GM20431 (cell line): ENCODE measurements around the gene SORCS2.

Experiments used
- in situ Hi-C: fragments of 300-500 bp; cut with MseI, MboI; formaldehyde crosslinking; loops from one replicate; pipeline ENCODE4 v1.15.0; 2020; ENCODE audit warnings: low sequenced_read_pairs; ENCODE audit not compliant: unreplicated experiment

The SORCS2 gene

DNA sequence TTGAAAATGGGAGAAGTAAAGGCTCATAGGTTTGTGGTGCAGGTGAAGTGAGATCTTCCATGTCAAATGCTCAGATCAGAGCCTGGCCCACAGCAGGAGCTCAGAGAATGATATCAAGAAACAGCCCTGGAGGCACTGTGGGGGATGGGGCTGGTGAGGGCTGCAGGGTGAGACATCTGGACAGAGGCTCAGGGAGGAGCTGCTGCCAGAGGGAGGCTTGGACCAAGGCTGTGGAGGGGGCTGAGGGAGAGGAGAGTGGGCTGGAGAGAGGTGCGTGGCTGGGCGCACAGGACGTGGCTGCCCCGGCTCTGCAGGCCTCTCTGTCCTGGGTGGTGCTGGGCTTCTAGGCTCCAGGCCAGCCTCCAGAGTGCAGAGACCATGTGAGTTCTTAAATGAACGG is 5.6 kb downstream of the SORCS2 start:
- in situ Hi-C loops, result no loop called here

DNA sequence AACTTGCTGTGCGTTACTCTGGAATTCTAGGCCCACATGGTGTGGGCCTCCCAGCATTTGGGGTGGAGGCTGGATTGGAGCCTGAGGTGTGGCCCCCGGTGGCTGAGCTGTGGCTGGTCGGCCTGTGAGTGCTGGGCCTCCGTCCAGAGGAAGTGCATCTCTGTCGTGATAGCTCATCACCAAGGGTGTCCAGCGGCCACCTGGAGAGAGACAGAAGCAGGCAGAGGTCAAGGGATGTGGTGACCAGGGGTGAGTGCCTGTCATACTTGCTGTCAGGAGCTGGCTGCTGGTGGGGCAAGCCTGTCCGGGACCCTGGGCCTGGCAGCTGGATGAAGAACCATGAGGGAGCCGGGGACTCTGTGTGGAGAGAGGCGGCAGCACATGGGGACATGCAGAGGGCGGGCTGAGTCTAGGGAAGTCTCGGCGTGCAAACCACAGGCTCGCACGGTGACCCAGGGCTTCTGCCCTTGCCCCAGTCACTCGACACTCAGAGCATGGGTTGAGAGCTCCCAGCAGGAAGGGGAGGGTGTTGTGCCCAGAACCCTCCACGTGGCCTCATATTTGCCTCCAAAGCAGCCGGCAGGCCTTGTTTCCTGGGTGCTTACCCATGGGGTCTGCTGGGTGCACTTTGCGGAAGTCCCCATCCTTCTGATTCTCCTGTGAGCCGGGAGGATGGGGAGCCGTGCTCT is 6.2 kb downstream of the SORCS2 start:
- in situ Hi-C loops, result no loop called here

DNA sequence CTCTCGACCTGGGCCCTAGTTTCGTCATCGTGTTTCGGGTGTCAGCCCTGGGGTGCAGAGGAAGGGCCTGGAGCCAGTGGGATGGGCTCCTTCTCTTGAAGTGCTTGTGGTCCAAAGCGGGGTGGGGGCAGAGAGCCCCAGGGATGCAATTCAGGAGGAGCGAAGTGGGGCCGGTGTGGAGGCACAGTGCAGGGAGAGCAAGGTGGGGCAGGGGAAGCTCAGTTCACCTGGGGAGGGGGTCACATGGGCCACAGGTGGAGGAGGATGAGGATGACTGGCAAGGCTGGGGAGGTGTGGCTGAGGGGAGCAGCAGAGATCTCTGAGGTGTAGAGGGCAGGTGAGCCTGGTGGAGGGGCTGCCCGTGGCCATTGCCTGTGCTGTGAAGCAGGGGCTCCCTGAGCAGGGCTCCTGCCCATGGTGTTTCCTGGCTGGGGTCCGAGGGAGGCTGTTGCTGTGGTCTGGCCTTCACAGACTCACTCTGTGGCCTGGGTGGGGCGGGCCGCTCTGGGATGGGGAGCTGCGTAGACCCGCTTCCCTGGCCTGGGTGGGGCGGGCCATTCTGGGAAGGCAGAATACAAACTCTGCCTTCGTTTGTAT is 6.9 kb downstream of the SORCS2 start:
- in situ Hi-C loops, result no loop called here

DNA sequence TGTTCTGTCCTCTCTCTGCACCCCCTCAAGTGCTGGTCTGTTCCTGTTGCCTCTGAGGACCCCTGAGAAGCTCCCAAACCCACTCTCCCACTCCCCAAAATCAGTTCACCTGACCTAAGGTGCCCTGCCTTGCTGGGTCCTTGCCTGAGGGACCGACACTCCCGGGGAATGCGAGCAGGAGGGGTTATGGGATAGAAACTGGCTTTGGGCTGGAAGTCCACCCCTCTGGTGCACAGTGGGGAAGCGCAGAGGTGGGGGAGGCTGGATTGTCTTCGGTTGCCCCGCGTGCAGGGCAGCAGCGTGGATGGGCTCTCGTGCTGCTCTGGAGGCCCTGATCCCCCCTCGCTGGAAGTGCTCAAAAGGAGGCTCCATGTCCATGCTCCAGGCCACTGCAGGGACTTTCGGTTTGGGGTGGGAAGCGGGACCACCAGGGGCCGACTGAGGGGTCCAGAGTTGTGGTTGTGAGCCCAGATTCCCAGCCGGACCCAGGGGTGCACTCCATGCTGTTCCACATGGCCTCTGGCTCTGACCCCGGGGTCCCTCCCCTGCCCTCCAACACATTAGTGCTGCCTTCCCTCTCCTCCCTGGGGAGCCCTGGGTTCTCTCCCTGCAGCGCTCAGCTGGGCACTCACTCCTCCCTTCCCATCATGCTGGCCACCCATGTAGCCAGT is 7.6 kb downstream of the SORCS2 start:
- in situ Hi-C loops, result no loop called here

DNA sequence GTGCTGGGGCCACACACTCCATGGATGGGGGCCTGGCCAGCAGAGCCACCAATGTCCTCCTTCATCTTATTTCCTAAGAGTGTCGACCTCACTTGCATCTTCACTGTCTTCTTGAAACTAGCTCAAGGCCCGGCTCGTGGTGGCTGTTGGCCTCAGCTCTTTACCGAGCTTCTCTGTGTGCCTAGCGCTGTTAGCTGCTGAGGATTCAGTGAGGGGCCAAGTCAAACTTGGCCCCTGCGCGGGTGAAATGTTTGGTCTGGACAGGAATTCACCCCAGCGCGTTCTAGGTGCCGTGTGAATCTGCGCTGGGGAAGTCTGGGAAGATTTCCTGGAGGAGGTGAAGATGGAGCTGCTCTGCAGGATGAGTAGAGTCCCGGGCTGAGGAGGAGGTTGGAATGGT is 8.5 kb downstream of the SORCS2 start:
- in situ Hi-C loops, result no loop called here

DNA sequence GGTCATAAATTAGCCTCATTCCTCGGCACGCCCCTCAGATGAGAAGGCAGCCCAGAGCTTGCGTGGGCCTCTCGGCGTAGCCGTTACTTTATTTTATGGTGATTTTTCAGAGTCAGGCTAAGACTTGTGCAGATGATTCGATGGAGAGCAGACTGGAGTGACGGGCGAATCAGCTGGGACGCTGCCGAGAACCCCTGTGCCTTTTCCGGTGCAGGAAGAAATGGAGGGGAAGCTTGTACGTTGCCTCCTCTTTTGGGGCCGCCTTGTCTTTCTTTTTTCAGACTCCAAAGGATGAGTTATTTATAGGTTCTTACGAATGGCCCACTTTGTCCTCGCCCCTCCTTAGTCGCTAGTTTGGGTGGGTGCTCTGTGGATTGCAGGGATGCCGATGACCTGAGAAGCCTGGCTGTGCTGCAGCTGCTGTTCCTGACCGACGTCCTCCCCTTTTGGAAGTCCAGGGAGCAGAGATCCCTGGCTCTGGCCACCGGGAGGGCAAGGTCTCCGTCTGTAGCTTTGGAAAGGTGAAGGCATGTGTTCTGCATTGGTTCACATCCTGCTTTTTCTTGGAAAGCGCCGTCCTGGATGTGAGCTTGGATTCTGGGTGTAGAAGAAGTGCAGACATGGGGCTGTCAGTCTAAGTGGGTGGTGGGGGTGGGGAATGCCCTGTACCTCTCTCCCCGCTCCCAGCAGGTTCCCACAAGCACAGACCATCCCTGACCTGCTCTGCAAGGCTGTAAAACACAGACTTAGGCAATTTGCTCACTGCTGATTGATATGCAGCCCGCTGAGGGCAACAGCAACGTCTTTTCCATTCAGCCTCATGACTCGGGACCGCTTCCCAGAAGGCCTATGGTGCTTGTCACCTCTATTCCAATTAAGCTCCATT is 9.3 kb downstream of the SORCS2 start:
- in situ Hi-C loops, result no loop called here

DNA sequence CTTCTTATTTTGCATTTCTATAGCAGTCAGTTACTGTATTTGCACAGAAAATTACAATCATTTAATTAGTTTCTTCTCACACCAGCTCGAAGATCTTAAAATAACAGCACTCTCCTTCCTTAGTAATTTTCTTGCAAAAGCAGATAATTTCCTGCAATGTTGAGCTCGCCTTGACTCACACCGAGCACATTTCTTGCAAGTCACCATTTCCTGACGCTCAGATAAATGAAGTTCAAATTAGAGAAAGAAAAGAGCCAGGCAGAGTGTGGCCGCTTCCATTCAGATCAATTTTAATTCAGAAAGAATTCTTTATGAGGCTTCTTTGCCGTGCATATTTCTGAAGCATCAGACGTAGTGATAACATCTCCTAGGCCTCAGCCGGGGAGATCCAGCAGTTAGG is 10.1 kb downstream of the SORCS2 start:
- in situ Hi-C loops, result no loop called here

DNA sequence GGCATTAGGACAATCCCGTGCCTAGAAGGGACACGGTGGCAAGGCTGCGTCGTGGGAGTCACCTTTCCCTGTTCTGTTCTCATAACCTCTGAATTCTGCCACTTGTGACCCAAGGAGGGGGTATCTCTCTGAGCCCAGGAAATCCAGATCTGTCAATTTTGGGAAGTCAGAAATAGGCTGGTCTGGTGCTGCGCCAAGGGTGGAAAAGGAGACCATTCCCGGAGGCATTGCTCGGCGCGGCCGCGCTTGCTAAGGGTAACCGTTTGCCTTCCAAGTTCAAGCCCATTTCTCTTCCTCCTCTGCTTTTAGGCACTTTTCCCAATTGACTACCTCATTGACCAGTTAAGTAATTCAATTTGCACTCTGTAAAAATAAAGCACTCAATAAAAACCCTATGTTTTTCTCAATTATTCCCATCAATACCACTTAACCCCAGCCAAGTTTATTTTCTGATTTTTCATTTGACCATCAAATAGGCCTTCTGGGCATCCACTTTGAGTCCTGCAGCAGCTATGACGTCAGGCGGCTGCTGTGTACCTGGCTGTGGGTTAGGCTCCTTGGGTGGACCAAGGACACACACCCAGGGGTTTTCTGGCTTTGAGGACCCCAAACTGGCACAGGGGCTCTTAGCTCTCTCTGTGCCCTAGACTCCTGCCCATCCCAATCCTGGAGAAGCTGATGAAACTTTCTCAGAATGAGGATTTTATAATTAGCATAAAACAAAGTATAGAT is 12.5 kb downstream of the SORCS2 start:
- in situ Hi-C loops, result no loop called here

DNA sequence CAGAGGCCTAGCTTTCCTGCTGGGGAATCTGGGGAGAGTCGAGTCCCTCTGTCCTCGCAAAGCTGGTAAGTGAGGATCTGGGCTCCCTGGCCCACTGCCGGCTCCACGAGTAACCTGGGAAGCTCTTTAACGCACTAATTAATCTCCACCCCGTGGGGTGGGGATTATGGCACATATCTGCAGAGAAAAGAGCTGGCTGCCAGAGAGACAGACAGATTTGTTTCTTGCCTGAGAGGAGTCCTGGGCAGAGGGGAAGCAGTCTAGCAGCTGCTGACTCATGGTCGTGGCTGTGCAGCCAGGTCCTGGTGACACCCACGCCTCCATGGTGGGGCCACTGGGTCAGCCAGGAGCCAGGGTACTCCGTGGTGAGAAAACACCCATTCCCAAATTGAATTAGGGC is 14.0 kb downstream of the SORCS2 start:
- in situ Hi-C loops, result no loop called here

DNA sequence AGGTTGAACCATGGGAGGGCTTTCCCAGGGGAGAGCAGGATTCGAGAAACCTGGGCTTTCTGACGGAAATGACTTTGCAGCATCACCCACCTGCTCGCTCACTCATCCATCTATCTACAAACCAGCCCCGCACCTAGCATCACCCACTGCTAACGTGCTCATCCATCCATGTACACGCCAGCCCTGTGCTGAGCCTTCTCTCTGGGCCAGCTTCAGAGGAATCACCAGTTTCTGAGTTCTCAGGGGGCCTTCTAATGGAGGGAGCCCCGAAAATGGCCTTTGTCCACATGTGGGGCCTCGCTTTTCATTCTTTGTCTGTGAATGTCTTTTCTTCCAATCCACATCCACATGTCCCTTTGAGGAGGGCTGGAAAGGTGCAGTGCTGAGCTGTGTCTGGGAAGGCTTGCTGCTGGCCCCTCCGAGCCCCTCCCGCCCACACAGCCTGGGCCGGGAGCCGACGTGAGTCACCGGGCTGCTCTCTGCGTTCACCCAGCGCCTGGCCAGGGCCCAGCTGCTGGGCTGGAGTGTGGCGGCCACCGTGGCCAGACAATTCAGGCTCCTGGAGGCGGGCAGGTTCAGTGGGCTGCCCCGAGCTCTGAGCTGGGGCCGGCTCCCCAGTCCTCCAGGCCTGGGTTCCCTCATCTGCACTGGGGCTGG is 14.7 kb downstream of the SORCS2 start:
- in situ Hi-C loops, result no loop called here

DNA sequence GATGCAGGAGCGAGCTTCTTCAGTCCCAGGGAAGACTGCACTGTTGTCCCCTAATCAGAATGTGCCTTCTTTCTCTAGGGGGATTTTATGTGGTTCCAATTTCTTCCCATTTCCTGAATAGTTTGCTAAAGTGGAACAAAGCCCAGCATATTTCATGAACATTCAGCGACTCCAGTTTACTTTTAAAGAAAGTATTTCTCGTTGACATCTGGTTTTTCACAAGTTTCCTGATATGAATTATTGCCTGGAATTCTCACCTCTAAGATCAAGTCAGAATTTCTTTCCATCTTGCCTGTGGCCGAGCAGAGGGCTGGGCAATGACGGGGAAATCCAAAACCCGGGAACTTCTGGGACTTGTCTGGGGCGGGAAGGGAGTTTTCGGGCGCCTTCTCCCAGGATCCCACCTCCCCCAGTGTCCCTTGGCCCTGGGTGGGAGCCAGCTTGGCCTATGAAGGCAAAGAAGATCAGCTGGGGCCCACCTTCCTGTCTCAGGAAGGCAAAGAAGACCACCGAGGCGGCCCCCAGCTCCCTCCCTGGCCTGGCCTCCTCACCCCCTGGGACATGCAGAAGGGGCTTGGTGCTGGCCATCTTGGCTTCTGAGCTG is 15.4 kb downstream of the SORCS2 start:
- in situ Hi-C loops, result no loop called here

DNA sequence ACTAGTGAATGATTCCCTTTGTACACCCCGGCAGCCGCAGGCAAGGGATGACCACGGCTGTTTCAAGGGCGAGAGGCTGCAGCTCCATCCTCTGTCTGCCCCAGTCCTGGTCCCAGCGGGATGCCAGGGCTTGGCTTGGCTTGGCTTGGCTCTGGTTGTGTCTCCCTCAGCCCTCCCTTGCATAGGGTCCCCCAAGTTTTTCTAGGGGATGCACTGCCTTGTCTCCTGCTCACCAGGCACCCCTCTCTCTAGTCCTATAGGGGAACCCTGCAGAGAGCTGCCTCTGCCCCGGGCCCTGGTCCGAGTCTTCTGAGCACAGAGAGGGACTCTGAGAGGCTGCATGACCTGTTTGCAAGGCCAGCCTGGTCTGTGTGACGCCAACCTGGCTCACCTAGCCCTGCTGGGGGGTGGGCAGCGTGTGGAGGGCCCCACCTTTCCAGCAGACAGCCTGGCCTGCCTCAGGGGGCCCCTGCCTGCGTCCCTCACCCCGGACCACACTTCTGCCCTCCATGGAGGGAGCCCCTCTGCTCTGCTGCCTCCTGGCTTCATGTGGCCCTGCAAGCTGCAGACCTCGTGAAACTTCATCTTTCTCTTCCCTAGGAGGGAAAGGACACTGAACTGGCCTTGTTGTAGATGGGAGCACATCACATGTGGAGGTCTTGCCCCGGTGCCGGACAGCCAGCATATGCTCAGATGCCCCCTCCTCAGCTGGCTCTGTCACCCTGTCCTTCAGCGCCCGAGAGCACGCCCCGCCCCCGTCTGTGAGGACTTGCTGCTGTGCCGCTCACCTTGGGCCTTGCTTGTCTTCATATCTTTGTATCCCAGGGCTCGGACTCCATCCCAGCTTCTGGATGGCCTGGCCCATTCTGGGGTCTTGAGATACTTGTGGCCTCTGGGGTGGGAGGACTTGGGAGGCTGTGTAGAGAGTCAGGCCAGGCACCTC is 16.4 kb downstream of the SORCS2 start:
- in situ Hi-C loops, result no loop called here

DNA sequence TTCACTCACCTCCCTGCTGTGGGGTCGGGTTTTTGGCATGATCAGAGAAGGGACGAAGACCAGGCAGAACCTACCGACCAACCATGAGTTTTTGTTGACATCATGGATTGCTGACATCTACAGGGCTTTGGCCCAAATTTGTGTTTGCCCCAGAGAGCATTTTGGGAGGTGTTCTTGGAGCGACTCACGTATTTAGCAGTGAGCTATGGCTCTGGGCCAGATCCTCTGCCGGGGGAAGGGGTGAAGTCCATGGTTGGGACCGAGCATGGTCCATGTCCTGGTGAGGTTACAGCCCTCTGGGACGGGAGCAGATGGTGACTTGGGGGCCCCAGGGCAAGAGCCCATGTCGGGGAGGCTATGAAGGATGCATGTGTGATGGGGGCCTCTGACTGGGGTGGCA is 17.4 kb downstream of the SORCS2 start:
- in situ Hi-C loops, result no loop called here

DNA sequence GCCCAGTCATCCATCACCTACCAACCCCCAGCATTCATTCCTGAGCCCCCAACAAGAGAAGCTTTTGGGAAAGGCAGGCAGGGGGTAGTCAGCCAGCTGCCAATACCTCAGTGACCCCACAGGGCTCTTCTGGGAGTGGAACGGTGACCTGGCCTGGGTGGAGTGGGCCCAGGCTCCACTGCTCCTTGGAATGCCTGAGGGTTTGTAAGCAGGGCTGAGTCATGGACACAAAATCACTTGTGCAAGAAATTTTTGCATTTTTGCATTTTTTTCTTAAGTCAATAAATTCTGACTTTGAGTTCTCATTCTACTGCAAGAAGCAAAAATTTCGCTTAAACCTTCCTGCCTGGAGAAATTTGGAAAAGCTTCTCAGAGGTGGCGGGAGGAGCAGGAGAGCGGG is 18.5 kb downstream of the SORCS2 start:
- in situ Hi-C loops, result no loop called here

DNA sequence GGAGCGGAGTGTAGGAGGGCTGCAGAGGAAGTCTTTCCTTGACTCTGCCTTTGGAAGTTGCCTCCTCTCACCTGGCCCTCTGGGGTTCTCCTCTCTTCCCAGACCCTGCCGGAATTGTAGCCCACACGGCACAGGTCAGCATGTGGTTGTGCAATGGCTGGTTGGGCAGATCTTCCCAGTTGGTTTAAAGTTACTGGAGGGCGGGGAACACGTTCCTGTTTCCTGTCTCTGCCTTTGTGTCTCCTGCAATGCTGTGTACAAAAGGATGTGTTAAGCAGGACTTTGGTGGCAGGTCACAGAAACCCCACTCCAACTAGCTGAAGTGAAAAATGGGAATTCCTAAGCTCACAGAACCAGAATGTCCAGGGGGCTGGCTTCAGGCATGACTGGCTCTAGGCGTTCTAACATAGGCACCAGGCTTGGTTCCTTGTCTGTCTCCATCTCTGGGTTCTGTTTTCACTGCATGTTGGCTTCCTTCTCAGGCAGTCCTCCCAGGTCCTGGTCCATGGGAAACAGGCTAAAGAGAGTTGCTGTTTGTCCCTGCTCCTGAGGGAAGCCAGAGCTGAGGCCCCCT is 19.9 kb downstream of the SORCS2 start:
- in situ Hi-C loops, result no loop called here

DNA sequence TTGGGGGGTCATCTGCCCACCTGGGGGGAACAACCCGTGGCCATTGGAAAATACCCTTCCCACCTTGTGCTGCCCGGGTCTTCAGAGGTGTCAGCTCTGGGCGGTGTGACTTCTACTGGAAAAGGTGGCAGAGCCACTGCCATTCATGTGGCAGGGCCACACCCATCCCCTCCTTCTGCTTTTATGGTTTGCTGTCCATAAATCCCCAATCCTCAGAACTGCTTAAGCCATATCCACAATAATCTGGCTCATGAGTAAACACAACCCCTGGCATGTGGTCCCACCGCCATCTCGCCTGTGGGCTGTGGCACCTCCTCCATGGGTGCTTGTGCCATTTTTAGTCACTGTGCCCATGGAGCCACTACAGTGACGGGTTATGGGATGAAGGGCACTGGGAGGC is 20.6 kb downstream of the SORCS2 start:
- in situ Hi-C loops, result no loop called here

DNA sequence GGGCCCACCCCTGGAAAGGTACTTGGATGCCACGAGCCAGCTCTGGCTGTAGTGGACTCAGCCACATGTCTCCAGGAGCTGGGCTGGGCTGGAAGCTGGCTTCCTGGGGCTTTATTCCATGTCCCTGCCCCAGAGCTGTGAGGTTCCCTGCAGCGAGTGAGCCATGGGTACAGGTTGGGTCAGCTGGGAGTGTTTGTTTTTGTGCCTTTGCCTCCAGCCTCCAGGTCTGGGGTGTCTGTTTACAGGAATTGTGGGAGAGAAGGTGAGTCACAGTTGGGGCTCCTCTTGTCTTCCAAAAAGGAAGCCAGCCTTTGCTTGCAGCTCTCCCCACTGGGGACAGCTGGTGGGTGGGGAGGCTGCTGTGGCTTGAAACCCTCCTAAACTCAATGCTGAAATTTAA is 21.5 kb downstream of the SORCS2 start:
- in situ Hi-C loops, result no loop called here

DNA sequence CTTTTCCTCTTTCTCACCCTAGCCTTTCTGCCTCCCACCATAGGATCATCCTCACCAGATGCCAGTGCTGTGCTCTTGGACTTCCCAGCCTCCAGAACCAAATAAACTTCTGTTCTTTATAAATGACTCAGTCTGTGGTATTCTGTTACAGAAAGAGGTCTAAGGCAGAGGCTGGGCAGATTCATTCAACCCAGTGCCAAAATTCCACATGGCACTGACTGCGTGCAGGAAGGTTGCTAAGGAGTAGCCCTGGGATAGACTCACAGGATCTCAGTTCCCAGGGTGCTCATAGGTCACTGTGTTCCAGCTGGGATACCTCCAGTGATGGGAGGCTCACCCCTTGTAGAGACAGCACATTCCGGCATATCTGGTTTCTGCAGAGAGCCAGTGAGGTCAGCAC is 22.0 kb downstream of the SORCS2 start:
- in situ Hi-C loops, result no loop called here
